ENCODE results near the gene MYH14. TPM values are rescaled to one million over a fixed set of nuclear protein-coding genes. Genes with fewer than 3 reads are reported as not detected.

The MYH14 gene
- total and polyA plus RNA-seq, 9 of the 15 experiments (the other 6 are each of a cell fraction or from before 2014, with no cell fraction given), result 0.04 to 0.86 (median 0.19) TPM; not detected in 2

DNA sequence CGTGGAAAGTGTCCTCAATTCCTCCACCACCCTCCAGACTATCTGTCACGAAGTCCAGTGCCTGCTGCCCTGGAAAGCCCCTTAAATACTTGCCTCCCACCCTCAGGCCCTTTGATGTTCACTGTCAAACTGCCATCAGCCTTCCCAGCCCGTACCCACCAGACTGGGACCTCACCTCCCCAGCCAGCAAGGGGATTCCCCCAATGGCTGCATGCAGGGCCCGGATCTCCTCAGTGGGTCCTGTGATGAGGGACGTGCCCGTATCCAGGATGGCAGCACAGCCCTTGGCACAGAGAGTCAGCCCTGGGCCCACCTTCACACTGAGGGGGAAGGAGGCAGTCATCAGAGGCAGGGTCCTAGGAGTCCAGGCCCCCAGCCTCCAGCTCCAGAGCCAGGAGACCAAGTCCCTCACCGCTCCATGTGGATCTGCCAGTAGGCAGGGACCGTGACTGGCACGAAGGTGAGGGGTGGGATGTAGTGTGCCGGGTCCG lies 156.0 kb downstream of the MYH14 start (continued):
- TF ChIP-seq GTF2F1 (IDR thresholded peaks at IDR 0.05; ENCODE audit: low read depth, low read length) (no peak), ZNF644 (tag; IDR thresholded peaks at IDR 0.05; ENCODE audit: low read depth) (no peak), RBBP5 (IDR thresholded peaks at IDR 0.05; ENCODE audit: borderline replicate concordance, insufficient read depth, low read length, poor library complexity, severe bottlenecking) (no peak), CCAR2 (IDR thresholded peaks at IDR 0.05; ENCODE audit: low read depth, low read length) (no peak), BRCA1 (IDR thresholded peaks at IDR 0.05) (no peak), BRCA1 (CRISPR knock-in tag; IDR thresholded peaks at IDR 0.05) (0 out of 2 replicates have a peak, but pooled peaks have one; percentile 70)

Small RNAs within 50 kb of the gene (small RNA-seq; reads per million reads assigned to genes)
- gene RF00017, result not detected

Other genes starting within 250 kb of the MYH14 start
Only the 7 nearest of the 10 such genes appear.
- gene VRK3, start 178.2 kb upstream of the MYH14 start, total RNA-seq (2014; rRNA removed), result 32.7 and 34.8 TPM in 2 replicates
- 43.3 and 49.8 TPM in 2 replicates for gene VRK3, start 178.2 kb upstream of the MYH14 start, total RNA-seq (2014; rRNA removed; fragmentation: Illumina TruSeq; extraction: Trizol)
- gene VRK3, start 178.2 kb upstream of the MYH14 start, total RNA-seq (2015; rRNA removed; fragmentation: Illumina TruSeq; extraction: Trizol), result 42.9 TPM in 2 replicates
- 49.7 and 54.4 TPM in 2 replicates for gene VRK3, start 178.2 kb upstream of the MYH14 start, total RNA-seq (2021)
- gene VRK3, start 178.2 kb upstream of the MYH14 start, polyA plus RNA-seq (2011; rRNA removed), result 42.8 and 45.3 TPM in 2 replicates
- gene VRK3, start 178.2 kb upstream of the MYH14 start, polyA plus RNA-seq (2014; fragmentation: Illumina TruSeq; extraction: Trizol), result 79.4 and 94.3 TPM in 2 replicates
- gene VRK3, start 178.2 kb upstream of the MYH14 start, polyA plus RNA-seq (2014; fragmentation: Nextera tagmentation; extraction: Ambion mirVana), result 10 to 100 TPM; 33.3 to 55.9 TPM
- 25.6 and 35.9 TPM in 2 replicates for gene VRK3, start 178.2 kb upstream of the MYH14 start, polyA plus RNA-seq (2014; rRNA removed)
- 24.0 and 27.6 TPM in 2 replicates for gene ZNF473, start 177.6 kb upstream of the MYH14 start, total RNA-seq (2014; rRNA removed)
- 31.0 and 31.6 TPM in 2 replicates for gene ZNF473, start 177.6 kb upstream of the MYH14 start, total RNA-seq (2014; rRNA removed; fragmentation: Illumina TruSeq; extraction: Trizol)
- gene ZNF473, start 177.6 kb upstream of the MYH14 start, total RNA-seq (2015; rRNA removed; fragmentation: Illumina TruSeq; extraction: Trizol), result 30.8 and 32.0 TPM in 2 replicates
- gene ZNF473, start 177.6 kb upstream of the MYH14 start, total RNA-seq (2021), result 28.5 and 33.9 TPM in 2 replicates
- 20.8 and 27.9 TPM in 2 replicates for gene ZNF473, start 177.6 kb upstream of the MYH14 start, polyA plus RNA-seq (2011; rRNA removed)
- 26.1 and 30.0 TPM in 2 replicates for gene ZNF473, start 177.6 kb upstream of the MYH14 start, polyA plus RNA-seq (2014; fragmentation: Illumina TruSeq; extraction: Trizol)
- gene ZNF473, start 177.6 kb upstream of the MYH14 start, polyA plus RNA-seq (2014; fragmentation: Nextera tagmentation; extraction: Ambion mirVana), result 10 to 100 TPM in 1 of 2 experiments, 1 to 10 TPM in 1; 8.2 to 34.0 TPM
- 19.2 and 19.7 TPM in 2 replicates for gene ZNF473, start 177.6 kb upstream of the MYH14 start, polyA plus RNA-seq (2014; rRNA removed)
- gene IZUMO2, start 40.3 kb upstream of the MYH14 start, total RNA-seq (2014; rRNA removed), result not detected in 2 replicates
- not detected in 2 replicates for gene IZUMO2, start 40.3 kb upstream of the MYH14 start, total RNA-seq (2014; rRNA removed; fragmentation: Illumina TruSeq; extraction: Trizol)
- gene IZUMO2, start 40.3 kb upstream of the MYH14 start, total RNA-seq (2015; rRNA removed; fragmentation: Illumina TruSeq; extraction: Trizol), result not detected in 2 replicates
- gene IZUMO2, start 40.3 kb upstream of the MYH14 start, total RNA-seq (2021), result not detected in 2 replicates
- gene IZUMO2, start 40.3 kb upstream of the MYH14 start, polyA plus RNA-seq (2011; rRNA removed), result not detected in 2 replicates
- gene IZUMO2, start 40.3 kb upstream of the MYH14 start, polyA plus RNA-seq (2014; fragmentation: Illumina TruSeq; extraction: Trizol), result not detected in 2 replicates
- not detected for gene IZUMO2, start 40.3 kb upstream of the MYH14 start, polyA plus RNA-seq (2014; fragmentation: Nextera tagmentation; extraction: Ambion mirVana)
- not detected in 2 replicates for gene IZUMO2, start 40.3 kb upstream of the MYH14 start, polyA plus RNA-seq (2014; rRNA removed)
- 1.8 and 4.0 TPM in 2 replicates for gene KCNC3, start 125.8 kb downstream of the MYH14 start, total RNA-seq (2014; rRNA removed)
- gene KCNC3, start 125.8 kb downstream of the MYH14 start, total RNA-seq (2014; rRNA removed; fragmentation: Illumina TruSeq; extraction: Trizol), result 1.4 and 1.7 TPM in 2 replicates
- gene KCNC3, start 125.8 kb downstream of the MYH14 start, total RNA-seq (2015; rRNA removed; fragmentation: Illumina TruSeq; extraction: Trizol), result 2.1 and 3.0 TPM in 2 replicates
- gene KCNC3, start 125.8 kb downstream of the MYH14 start, total RNA-seq (2021), result 20.2 and 26.2 TPM in 2 replicates
- 2.0 and 3.7 TPM in 2 replicates for gene KCNC3, start 125.8 kb downstream of the MYH14 start, polyA plus RNA-seq (2011; rRNA removed)
- 14.9 and 16.4 TPM in 2 replicates for gene KCNC3, start 125.8 kb downstream of the MYH14 start, polyA plus RNA-seq (2014; fragmentation: Illumina TruSeq; extraction: Trizol)
- gene KCNC3, start 125.8 kb downstream of the MYH14 start, polyA plus RNA-seq (2014; fragmentation: Nextera tagmentation; extraction: Ambion mirVana), result under 1 TPM; 0.03 to 0.06 TPM
- 13.2 and 14.2 TPM in 2 replicates for gene KCNC3, start 125.8 kb downstream of the MYH14 start, polyA plus RNA-seq (2014; rRNA removed)
- 0.41 and 0.78 TPM in 2 replicates for gene NAPSA, start 162.0 kb downstream of the MYH14 start, total RNA-seq (2014; rRNA removed)
- 0.45 and 0.65 TPM in 2 replicates for gene NAPSA, start 162.0 kb downstream of the MYH14 start, total RNA-seq (2014; rRNA removed; fragmentation: Illumina TruSeq; extraction: Trizol)
- 0.45 and 0.76 TPM in 2 replicates for gene NAPSA, start 162.0 kb downstream of the MYH14 start, total RNA-seq (2015; rRNA removed; fragmentation: Illumina TruSeq; extraction: Trizol)
- 1.9 and 2.3 TPM in 2 replicates for gene NAPSA, start 162.0 kb downstream of the MYH14 start, total RNA-seq (2021)
- 1.2 and 1.9 TPM in 2 replicates for gene NAPSA, start 162.0 kb downstream of the MYH14 start, polyA plus RNA-seq (2011; rRNA removed)
- gene NAPSA, start 162.0 kb downstream of the MYH14 start, polyA plus RNA-seq (2014; fragmentation: Illumina TruSeq; extraction: Trizol), result 0.89 and 1.1 TPM in 2 replicates
- gene NAPSA, start 162.0 kb downstream of the MYH14 start, polyA plus RNA-seq (2014; fragmentation: Nextera tagmentation; extraction: Ambion mirVana), result under 1 TPM; 0.25 to 0.49 TPM
- 0.69 and 1.6 TPM in 2 replicates for gene NAPSA, start 162.0 kb downstream of the MYH14 start, polyA plus RNA-seq (2014; rRNA removed)
- 51.4 and 68.1 TPM in 2 replicates for gene NR1H2, start 172.8 kb downstream of the MYH14 start, total RNA-seq (2014; rRNA removed)
- 10.6 and 12.3 TPM in 2 replicates for gene NR1H2, start 172.8 kb downstream of the MYH14 start, total RNA-seq (2014; rRNA removed; fragmentation: Illumina TruSeq; extraction: Trizol)
- 32.9 and 35.0 TPM in 2 replicates for gene NR1H2, start 172.8 kb downstream of the MYH14 start, total RNA-seq (2015; rRNA removed; fragmentation: Illumina TruSeq; extraction: Trizol)
- gene NR1H2, start 172.8 kb downstream of the MYH14 start, total RNA-seq (2021), result 56.7 and 58.2 TPM in 2 replicates
- gene NR1H2, start 172.8 kb downstream of the MYH14 start, polyA plus RNA-seq (2011; rRNA removed), result 24.0 and 37.5 TPM in 2 replicates
- gene NR1H2, start 172.8 kb downstream of the MYH14 start, polyA plus RNA-seq (2014; fragmentation: Illumina TruSeq; extraction: Trizol), result 23.8 and 51.0 TPM in 2 replicates
- gene NR1H2, start 172.8 kb downstream of the MYH14 start, polyA plus RNA-seq (2014; fragmentation: Nextera tagmentation; extraction: Ambion mirVana), result 1 to 10 TPM in 1 of 2 experiments, under 1 TPM in 1; 0.11 to 1.5 TPM
- 61.9 and 73.8 TPM in 2 replicates for gene NR1H2, start 172.8 kb downstream of the MYH14 start, polyA plus RNA-seq (2014; rRNA removed)
- gene POLD1, start 180.7 kb downstream of the MYH14 start, total RNA-seq (2014; rRNA removed), result 258 and 338 TPM in 2 replicates
- gene POLD1, start 180.7 kb downstream of the MYH14 start, total RNA-seq (2014; rRNA removed; fragmentation: Illumina TruSeq; extraction: Trizol), result 15.3 and 28.3 TPM in 2 replicates
- gene POLD1, start 180.7 kb downstream of the MYH14 start, total RNA-seq (2015; rRNA removed; fragmentation: Illumina TruSeq; extraction: Trizol), result 89.4 and 95.2 TPM in 2 replicates
- 296 and 312 TPM in 2 replicates for gene POLD1, start 180.7 kb downstream of the MYH14 start, total RNA-seq (2021)
- gene POLD1, start 180.7 kb downstream of the MYH14 start, polyA plus RNA-seq (2011; rRNA removed), result 45.2 and 88.6 TPM in 2 replicates
- 47.8 and 97.9 TPM in 2 replicates for gene POLD1, start 180.7 kb downstream of the MYH14 start, polyA plus RNA-seq (2014; fragmentation: Illumina TruSeq; extraction: Trizol)
- 1 to 10 TPM; 1.3 to 6.4 TPM for gene POLD1, start 180.7 kb downstream of the MYH14 start, polyA plus RNA-seq (2014; fragmentation: Nextera tagmentation; extraction: Ambion mirVana)
- 161 and 163 TPM in 2 replicates for gene POLD1, start 180.7 kb downstream of the MYH14 start, polyA plus RNA-seq (2014; rRNA removed)

All from K562 (cell line).